Uterus (tissue), 2 donors: ENCODE results near the gene TMEM120B.

ENCODE experiments used
- CTCF ChIP-seq, 4 experiments: fragments of 200-600 bp in 2 of 4; fragments of 450-650 bp in 2 of 4; sonication (generic) in 2 of 4; IDR thresholded peaks; one replicate each; pipeline ENCODE4 v1.5.1; 2016 to 2019; ENCODE audit warnings: antibody characterized with exemption in 4 of 4, mild to moderate bottlenecking in 2 of 4, moderate library complexity in 1 of 4
- POLR2A ChIP-seq, 2 donors: fragments of 450-650 bp; IDR thresholded peaks; one replicate each; pipeline ENCODE4 v1.6.1; 2016; ENCODE audit warnings: antibody characterized with exemption in 2 of 2, mild to moderate bottlenecking in 1 of 2, moderate library complexity in 1 of 2

- no peak for TF ChIP-seq CTCF (IDR thresholded peaks at IDR 0.05)
- no peak for TF ChIP-seq POLR2A (IDR thresholded peaks at IDR 0.05)
Observed at GRCh38 chr12:121816925-121817647, 104.5 kb downstream of the TMEM120B start.
